Measurements from ENCODE around the gene SLC35E3. TPM values are rescaled to one million over a fixed set of nuclear protein-coding genes. Genes with fewer than 3 reads are reported as not detected.

Gene SLC35E3
- total and polyA plus RNA-seq, 2 of the 13 experiments (the other 11 are each of a cell fraction or from before 2014, with no cell fraction given) = 13.0 to 22.1 TPM

GRCh38 chr12:68800294-68800693, 54.3 kb downstream of the SLC35E3 start (continued):
- TF ChIP-seq, protein P1, sequence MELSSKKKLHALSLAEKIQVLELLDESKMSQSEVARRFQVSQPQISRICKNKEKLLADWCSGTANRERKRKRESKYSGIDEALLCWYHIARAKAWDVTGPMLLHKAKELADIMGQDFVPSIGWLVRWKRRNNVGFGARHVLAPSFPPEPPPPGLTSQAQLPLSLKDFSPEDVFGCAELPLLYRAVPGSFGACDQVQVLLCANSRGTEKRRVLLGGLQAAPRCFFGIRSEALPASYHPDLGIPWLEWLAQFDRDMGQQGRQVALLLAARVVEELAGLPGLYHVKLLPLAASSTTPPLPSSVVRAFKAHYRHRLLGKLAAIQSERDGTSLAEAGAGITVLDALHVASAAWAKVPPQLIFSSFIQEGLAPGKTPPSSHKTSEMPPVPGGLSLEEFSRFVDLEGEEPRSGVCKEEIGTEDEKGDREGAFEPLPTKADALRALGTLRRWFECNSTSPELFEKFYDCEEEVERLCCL (CRISPR knock-in tag; IDR thresholded peaks at IDR 0.05; ENCODE audit: borderline replicate concordance) = no peak
- TF ChIP-seq NFYB (CRISPR knock-in tag; IDR thresholded peaks at IDR 0.05) (no peak), HNF1A (IDR thresholded peaks at IDR 0.05; ENCODE audit: low read depth) (no peak), HNF1A (CRISPR knock-in tag; IDR thresholded peaks at IDR 0.05; ENCODE audit: borderline replicate concordance) (no peak), HMGXB3 (CRISPR knock-in tag; IDR thresholded peaks at IDR 0.05; ENCODE audit: borderline replicate concordance) (no peak), KAT2B (IDR thresholded peaks at IDR 0.05; ENCODE audit: borderline replicate concordance, low read depth, low read length) (no peak), ZBTB21 (CRISPR knock-in tag; IDR thresholded peaks at IDR 0.05) (no peak), CREM (IDR thresholded peaks at IDR 0.05) (no peak), CREM (CRISPR knock-in tag; IDR thresholded peaks at IDR 0.05) (no peak), TOE1 (CRISPR knock-in tag; IDR thresholded peaks at IDR 0.05) (no peak), SMARCC2 (IDR thresholded peaks at IDR 0.05) (no peak), MXD1 (CRISPR knock-in tag; IDR thresholded peaks at IDR 0.05) (no peak), ETV5 (CRISPR knock-in tag; IDR thresholded peaks at IDR 0.05; ENCODE audit: borderline replicate concordance) (no peak), KDM6A (CRISPR knock-in tag; IDR thresholded peaks at IDR 0.05; ENCODE audit: low read depth) (no peak)
- TF ChIP-seq, protein P2, sequence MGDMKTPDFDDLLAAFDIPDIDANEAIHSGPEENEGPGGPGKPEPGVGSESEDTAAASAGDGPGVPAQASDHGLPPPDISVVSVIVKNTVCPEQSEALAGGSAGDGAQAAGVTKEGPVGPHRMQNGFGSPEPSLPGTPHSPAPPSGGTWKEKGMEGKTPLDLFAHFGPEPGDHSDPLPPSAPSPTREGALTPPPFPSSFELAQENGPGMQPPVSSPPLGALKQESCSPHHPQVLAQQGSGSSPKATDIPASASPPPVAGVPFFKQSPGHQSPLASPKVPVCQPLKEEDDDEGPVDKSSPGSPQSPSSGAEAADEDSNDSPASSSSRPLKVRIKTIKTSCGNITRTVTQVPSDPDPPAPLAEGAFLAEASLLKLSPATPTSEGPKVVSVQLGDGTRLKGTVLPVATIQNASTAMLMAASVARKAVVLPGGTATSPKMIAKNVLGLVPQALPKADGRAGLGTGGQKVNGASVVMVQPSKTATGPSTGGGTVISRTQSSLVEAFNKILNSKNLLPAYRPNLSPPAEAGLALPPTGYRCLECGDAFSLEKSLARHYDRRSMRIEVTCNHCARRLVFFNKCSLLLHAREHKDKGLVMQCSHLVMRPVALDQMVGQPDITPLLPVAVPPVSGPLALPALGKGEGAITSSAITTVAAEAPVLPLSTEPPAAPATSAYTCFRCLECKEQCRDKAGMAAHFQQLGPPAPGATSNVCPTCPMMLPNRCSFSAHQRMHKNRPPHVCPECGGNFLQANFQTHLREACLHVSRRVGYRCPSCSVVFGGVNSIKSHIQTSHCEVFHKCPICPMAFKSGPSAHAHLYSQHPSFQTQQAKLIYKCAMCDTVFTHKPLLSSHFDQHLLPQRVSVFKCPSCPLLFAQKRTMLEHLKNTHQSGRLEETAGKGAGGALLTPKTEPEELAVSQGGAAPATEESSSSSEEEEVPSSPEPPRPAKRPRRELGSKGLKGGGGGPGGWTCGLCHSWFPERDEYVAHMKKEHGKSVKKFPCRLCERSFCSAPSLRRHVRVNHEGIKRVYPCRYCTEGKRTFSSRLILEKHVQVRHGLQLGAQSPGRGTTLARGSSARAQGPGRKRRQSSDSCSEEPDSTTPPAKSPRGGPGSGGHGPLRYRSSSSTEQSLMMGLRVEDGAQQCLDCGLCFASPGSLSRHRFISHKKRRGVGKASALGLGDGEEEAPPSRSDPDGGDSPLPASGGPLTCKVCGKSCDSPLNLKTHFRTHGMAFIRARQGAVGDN (CRISPR knock-in tag; IDR thresholded peaks at IDR 0.05) = no peak

Data from HepG2 (cell line).